Uterus (tissue), 4 donors: ENCODE measurements around the gene ZNF629. TPM values are rescaled to one million over a fixed set of nuclear protein-coding genes. Genes with fewer than 3 reads are reported as not detected.

Experiments used
- DNase-seq, 2 donors: peaks; one replicate each; pipeline ENCODE4 v3.0.0-alpha.2; 2019 to 2020
- H3K27ac ChIP-seq, 2 donors: fragments of 200-600 bp; sonication (generic); 1 replicate in 1 of 2; 2 replicates in 1 of 2; pipeline ENCODE4 v1.5.1; 2016 to 2018
- H3K27me3 ChIP-seq, 2 donors: fragments of 200-600 bp; sonication (generic); one replicate each; pipeline ENCODE4 v1.5.1; 2018 to 2019; ENCODE audit warnings: control low read depth in 1 of 2
- H3K36me3 ChIP-seq, 2 donors: fragments of 200-600 bp; sonication (generic); one replicate each; pipeline ENCODE4 v1.5.1; 2019; ENCODE audit warnings: control low read depth in 1 of 2
- H3K4me1 ChIP-seq, 2 donors: fragments of 200-600 bp; sonication (generic); one replicate each; pipeline ENCODE4 v1.5.1; 2018 to 2019; ENCODE audit warnings: control low read depth in 1 of 2
- H3K4me3 ChIP-seq, 2 donors: fragments of 200-600 bp; sonication (generic); 1 replicate in 1 of 2; 2 replicates in 1 of 2; pipeline ENCODE4 v1.5.1; 2018 to 2019; ENCODE audit warnings: mild to moderate bottlenecking in 1 of 2
- H3K9me3 ChIP-seq, 2 donors: fragments of 200-600 bp; sonication (generic); one replicate each; pipeline ENCODE4 v1.5.1; 2019; ENCODE audit warnings: control low read depth in 1 of 2
- POLR2A ChIP-seq, 2 donors: fragments of 450-650 bp; IDR thresholded peaks; one replicate each; pipeline ENCODE4 v1.6.1; 2016; ENCODE audit warnings: antibody characterized with exemption in 2 of 2, mild to moderate bottlenecking in 1 of 2, moderate library complexity in 1 of 2
- intact Hi-C: fragments of 100-400 bp; cut with DNase I; formaldehyde crosslinking; loops from one replicate; pipeline ENCODE4 v1.15.1; 2023; ENCODE audit warnings: low total_unique reads
- total RNA-seq, 4 donors: library from RNA; depleted of rRNA in 3 of 4; stranded (reverse); fragments of >200 nt in 3 of 4; gene quantifications; one replicate each; pipeline versions ENCODE4 v1.1.0 to v1.2.4, GENCODE V29; 2014 to 2023
- TF ChIP-seq, protein P1 (sequence below), 4 experiments: fragments of 200-600 bp in 2 of 4; fragments of 450-650 bp in 2 of 4; sonication (generic) in 2 of 4; IDR thresholded peaks; one replicate each; pipeline ENCODE4 v1.5.1; 2016 to 2019; ENCODE audit warnings: antibody characterized with exemption in 4 of 4, mild to moderate bottlenecking in 2 of 4, moderate library complexity in 1 of 4
- donor health status: DM: yes; HTN: yes; CAD: no.

ZNF629 gene
- total RNA-seq, 4 donors from 2014 or later = 5.4 to 25.5 (median 10.7) TPM

DNA sequence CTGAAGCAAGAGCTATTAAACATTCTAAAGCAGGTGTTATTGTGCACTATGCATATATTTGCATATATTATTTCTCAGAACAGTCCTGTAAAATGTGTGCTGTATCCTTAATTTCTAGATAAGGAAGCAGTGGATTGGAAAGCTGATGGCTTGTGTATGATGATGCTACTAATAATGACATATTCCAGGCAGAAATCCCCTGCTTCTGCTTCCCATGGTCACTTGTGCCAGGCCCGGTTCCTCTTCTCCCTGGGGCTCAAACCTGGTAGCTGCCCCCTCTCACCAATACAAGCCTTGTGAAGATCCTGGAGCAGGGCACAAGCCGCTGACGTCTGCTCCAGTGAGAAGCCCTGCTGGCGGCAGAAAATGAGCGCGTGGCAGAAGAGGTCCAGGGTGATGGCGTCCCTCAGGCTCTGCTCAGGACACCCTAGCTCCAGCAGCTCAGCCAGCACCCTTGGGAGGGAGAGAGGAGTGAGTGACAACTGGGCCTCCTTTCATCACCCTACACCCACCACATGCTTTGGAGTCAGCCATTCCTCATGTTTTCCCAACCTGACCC lies 26.9 kb downstream of the ZNF629 start:
- Histone ChIP-seq H3K4me1 (peaks cover 7 to 23% of the 10 kb centered on the region in 2 donors), H3K9me3 (no peaks in the 10 kb centered on the region), H3K27ac (no peak overlapping the region), H3K36me3 (no peaks in the 10 kb centered on the region), H3K4me3 (no peak overlapping the region), H3K27me3 (no peaks in the 10 kb centered on the region)
- no peak for DNase-seq
- intact Hi-C loops = no loop called here
- no peak for TF ChIP-seq POLR2A (IDR thresholded peaks at IDR 0.05)
- TF ChIP-seq, protein P1, sequence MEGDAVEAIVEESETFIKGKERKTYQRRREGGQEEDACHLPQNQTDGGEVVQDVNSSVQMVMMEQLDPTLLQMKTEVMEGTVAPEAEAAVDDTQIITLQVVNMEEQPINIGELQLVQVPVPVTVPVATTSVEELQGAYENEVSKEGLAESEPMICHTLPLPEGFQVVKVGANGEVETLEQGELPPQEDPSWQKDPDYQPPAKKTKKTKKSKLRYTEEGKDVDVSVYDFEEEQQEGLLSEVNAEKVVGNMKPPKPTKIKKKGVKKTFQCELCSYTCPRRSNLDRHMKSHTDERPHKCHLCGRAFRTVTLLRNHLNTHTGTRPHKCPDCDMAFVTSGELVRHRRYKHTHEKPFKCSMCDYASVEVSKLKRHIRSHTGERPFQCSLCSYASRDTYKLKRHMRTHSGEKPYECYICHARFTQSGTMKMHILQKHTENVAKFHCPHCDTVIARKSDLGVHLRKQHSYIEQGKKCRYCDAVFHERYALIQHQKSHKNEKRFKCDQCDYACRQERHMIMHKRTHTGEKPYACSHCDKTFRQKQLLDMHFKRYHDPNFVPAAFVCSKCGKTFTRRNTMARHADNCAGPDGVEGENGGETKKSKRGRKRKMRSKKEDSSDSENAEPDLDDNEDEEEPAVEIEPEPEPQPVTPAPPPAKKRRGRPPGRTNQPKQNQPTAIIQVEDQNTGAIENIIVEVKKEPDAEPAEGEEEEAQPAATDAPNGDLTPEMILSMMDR (IDR thresholded peaks at IDR 0.05) = no peak

DNA sequence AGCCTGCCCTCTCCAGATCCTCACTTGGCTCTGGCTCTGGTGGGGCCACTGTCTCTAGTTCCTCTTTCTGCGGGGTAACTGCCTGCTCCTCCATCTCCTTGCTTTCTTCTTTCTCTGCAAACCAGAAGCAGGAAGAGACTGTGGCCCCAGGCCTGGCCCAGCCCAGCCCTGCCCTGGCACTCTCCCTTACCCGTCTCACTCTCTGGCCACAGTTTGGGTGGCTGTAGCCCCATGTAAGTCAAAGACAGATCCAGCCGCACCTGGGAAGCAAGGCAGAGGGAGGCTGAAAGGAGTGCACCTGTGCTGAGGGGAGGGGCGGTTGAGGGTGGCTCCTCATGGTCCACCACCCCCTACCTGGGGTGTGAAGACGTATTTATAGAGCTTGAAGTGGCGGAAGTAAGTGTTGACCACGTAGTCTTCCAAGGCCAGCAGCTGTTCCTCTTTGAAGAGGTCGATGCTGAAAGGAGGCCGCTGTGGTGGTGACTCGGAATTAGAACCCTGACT lies 28.0 kb downstream of the ZNF629 start:
- TF ChIP-seq, protein P1 (IDR thresholded peaks at IDR 0.05) = no peak
- no peak for TF ChIP-seq POLR2A (IDR thresholded peaks at IDR 0.05)
- no peak for DNase-seq
- Histone ChIP-seq H3K9me3 (no peaks in the 10 kb centered on the region), H3K27ac (no peak overlapping the region), H3K36me3 (no peaks in the 10 kb centered on the region), H3K4me3 (no peak overlapping the region), H3K4me1 (peaks cover 7 to 21% of the 10 kb centered on the region in 2 donors), H3K27me3 (no peaks in the 10 kb centered on the region)
- intact Hi-C loops = no loop called here

- Histone ChIP-seq H3K4me1 (peaks cover 4 to 9% of the 10 kb centered on the region in 2 donors), H3K9me3 (no peaks in the 10 kb centered on the region), H3K4me3 (no peak overlapping the region), H3K27me3 (no peaks in the 10 kb centered on the region), H3K27ac (no peak overlapping the region), H3K36me3 (no peaks in the 10 kb centered on the region)
- no peak for TF ChIP-seq POLR2A (IDR thresholded peaks at IDR 0.05)
- TF ChIP-seq, protein P1 (IDR thresholded peaks at IDR 0.05) = no peak
- intact Hi-C loops = no loop called here
- DNase-seq = no peak
These were observed 29.7 kb downstream of the ZNF629 start for GRCh38 chr16:30757316-30757715.

- intact Hi-C loops = no loop called here
- Histone ChIP-seq H3K9me3 (no peaks in the 10 kb centered on the region), H3K4me1 (peaks cover 4 to 9% of the 10 kb centered on the region in 2 donors), H3K4me3 (no peak overlapping the region), H3K36me3 (no peaks in the 10 kb centered on the region), H3K27me3 (no peaks in the 10 kb centered on the region), H3K27ac (no peak overlapping the region)
- DNase-seq = no peak
- TF ChIP-seq, protein P1 (IDR thresholded peaks at IDR 0.05) = no peak
- no peak for TF ChIP-seq POLR2A (IDR thresholded peaks at IDR 0.05)
These were observed 30.3 kb downstream of the ZNF629 start for GRCh38 chr16:30756781-30757100.

DNA sequence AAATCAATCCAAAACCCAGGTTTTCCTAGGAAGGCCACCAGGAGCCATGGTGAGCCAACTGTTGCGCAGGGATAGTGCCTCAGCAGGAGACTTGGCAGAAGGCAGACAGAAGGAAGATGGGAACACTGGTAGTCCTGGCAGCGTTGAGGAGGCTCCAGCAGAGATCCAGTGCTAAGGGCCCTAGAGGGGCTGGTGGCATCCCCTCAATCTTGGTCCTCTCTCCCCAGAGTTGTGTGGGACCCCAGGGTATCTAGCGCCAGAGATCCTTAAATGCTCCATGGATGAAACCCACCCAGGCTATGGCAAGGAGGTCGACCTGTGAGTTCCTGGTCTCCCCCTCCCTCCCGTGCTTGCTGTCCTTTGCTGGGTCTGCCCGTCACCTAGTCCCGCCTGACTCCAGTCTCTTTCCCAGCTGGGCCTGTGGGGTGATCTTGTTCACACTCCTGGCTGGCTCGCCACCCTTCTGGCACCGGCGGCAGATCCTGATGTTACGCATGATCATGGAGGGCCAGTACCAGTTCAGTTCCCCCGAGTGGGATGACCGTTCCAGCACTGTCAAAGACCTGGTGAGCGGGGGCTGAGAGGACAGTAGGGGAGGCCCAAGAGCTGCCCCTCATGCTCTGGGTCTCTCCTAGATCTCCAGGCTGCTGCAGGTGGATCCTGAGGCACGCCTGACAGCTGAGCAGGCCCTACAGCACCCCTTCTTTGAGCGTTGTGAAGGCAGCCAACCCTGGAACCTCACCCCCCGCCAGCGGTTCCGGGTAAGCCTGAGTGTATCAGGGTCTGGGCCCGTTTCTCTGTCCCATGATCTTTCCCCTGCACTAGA lies 30.8 kb downstream of the ZNF629 start:
- H3K9me3 ChIP-seq = no peaks in the 10 kb centered on the region
- H3K4me3 ChIP-seq = no peak overlapping the region
- no peaks in the 10 kb centered on the region for H3K36me3 ChIP-seq
- peaks cover 4 to 5% of the 10 kb centered on the region in 2 donors for H3K4me1 ChIP-seq
- DNase-seq = no peak
- no peaks in the 10 kb centered on the region for H3K27me3 ChIP-seq
- intact Hi-C loops = no loop called here
- H3K27ac ChIP-seq = no peak overlapping the region
- TF ChIP-seq POLR2A (IDR thresholded peaks at IDR 0.05) = no peak
- TF ChIP-seq, protein P1 (IDR thresholded peaks at IDR 0.05) = no peak
